Measurements from ENCODE around the gene ARHGAP15.

DNA sequence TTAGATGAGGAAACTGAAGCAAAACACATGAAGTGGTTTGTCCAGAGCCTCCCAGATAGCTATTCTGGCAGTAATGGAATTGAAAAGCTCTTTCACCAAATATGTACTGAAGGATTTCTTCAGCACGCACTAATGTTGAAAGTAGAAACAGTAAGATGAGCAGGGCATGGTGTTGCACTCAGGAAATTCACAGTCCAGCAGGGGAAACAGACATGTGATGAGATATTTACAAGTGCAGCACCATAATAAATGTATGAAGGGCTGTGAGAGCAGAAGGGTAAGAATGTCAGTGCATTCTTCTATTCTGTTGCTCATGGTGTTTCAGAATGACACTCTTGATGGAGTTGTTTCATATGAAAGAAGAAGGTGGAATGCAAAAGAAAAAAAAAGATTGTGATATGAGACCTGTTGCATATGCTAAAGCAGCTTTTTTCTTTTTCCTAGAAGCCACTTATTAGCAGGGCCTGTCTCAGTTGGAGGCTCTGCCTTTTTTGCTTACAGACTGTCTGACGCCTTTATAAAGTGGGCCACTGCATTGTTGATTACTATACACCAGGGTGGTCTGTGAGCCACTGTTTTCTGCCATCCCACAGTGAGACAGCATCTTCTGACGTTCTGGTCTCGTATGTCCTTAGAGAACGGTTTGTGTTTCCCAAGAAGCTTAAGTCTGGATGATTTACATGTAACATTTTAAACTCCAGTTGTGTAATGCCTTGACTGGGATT lies 516.9 kb downstream of the ARHGAP15 start:
- TF ChIP-seq, protein P1, sequence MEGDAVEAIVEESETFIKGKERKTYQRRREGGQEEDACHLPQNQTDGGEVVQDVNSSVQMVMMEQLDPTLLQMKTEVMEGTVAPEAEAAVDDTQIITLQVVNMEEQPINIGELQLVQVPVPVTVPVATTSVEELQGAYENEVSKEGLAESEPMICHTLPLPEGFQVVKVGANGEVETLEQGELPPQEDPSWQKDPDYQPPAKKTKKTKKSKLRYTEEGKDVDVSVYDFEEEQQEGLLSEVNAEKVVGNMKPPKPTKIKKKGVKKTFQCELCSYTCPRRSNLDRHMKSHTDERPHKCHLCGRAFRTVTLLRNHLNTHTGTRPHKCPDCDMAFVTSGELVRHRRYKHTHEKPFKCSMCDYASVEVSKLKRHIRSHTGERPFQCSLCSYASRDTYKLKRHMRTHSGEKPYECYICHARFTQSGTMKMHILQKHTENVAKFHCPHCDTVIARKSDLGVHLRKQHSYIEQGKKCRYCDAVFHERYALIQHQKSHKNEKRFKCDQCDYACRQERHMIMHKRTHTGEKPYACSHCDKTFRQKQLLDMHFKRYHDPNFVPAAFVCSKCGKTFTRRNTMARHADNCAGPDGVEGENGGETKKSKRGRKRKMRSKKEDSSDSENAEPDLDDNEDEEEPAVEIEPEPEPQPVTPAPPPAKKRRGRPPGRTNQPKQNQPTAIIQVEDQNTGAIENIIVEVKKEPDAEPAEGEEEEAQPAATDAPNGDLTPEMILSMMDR (IDR thresholded peaks at IDR 0.05; ENCODE audit: insufficient read depth, low read depth, low read length) = no peak
- no peak for TF ChIP-seq EZH2 (IDR thresholded peaks at IDR 0.05; ENCODE audit: insufficient read depth, low read length)
